Activated naive CD8-positive, alpha-beta T cell (primary cell): ENCODE results near the gene IPP.
A peak's percentile ranks its signal among the peaks of the same experiment; 100 is the strongest.
"Not testable (repeated sequence)": the region's sequence is repeated elsewhere in the genome, so short reads cannot be mapped to it uniquely, and the experiment has no call there.

Experiments
- H3K27ac Mint-ChIP-seq: one replicate; pipeline ENCODE4 v1.8.0; 2021; ENCODE audit warnings: mixed read lengths
- H3K27me3 Mint-ChIP-seq: one replicate; pipeline ENCODE4 v1.8.0; 2021; ENCODE audit warnings: mixed read lengths
- H3K36me3 Mint-ChIP-seq: one replicate; pipeline ENCODE4 v1.8.0; 2021; ENCODE audit warnings: mixed read lengths
- H3K4me1 Mint-ChIP-seq: one replicate; pipeline ENCODE4 v1.8.0; 2021; ENCODE audit warnings: low read depth, mixed read lengths
- H3K4me3 Mint-ChIP-seq: one replicate; pipeline ENCODE4 v1.8.0; 2021; ENCODE audit warnings: mild to moderate bottlenecking, mixed read lengths
- H3K9me3 Mint-ChIP-seq: one replicate; pipeline ENCODE4 v1.8.0; 2021; ENCODE audit warnings: low read depth, mixed read lengths

IPP gene

DNA sequence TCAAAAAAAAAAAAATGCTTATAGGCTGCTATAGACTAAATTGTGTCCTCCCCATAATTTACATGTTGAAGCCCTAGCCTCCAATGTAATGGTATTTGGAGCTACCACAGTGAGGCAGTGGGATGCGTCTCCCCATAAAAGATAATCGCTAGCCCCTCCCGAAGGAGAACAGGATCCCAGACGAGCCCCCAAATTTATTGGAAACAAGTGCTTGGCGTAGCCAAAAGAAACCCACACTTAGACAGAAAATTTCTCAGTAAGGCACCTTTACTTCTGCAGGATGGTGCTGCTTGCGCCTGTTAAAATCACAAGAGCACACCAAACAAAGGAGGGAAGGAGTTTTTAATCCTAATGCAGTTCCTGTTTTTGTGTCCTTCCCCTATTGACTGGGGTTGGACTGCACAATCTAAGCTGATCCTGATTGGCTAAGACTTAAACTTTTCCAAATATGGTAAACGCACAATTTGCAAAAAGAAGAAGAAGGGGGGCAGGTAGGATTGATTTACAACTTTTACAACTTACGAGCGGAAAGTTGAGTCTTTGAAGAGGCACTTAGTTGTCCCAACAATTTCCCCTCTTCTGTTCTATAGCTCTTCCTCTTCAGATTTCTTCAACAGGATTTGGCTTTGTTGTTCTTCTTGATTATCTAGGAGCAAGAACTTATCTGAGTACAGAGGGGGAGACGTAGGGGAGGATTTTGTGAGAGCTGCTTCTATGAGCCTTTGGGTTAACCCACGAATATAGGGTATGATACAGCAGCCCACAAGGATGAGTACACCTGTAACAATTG, 3.0 kb upstream of the IPP start:
- Mint-ChIP-seq H3K27ac (no peak overlapping the region), H3K36me3 (no peaks in the 10 kb centered on the region), H3K9me3 (no peaks in the 10 kb centered on the region), H3K27me3 (no peaks in the 10 kb centered on the region), H3K4me1 (peaks cover 16% of the 10 kb centered on the region), H3K4me3 (no peak overlapping the region)

DNA sequence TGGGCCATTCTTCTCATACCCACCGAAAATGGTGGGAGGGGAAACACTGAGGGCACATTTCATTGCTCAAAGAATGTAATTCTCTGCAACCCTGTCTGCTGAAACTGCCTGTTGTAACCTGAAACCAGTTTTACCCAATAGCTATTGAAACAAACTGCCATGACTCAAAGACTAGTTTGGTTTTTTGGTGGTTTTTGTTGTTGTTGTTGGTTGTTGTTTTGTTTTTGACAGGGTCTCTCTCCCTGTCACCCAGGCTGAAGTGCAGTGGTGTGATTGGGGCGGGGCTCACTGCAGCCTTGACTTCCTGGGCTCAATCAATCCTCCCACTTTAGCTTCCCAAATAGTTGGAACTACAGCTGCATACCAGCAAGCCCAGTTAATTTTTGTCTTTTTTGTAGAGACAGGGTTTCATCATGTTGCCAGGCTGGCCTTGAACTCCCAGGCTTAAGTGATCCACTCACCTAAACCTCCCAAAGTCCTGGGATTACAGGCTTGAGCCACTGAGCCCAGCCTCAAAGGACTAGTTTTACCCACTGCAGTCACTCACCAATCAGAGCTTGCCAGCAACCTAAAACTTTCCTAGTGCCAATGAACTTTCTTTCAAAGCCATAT, 2.1 kb upstream of the IPP start:
- H3K27ac Mint-ChIP-seq = no peak overlapping the region

DNA sequence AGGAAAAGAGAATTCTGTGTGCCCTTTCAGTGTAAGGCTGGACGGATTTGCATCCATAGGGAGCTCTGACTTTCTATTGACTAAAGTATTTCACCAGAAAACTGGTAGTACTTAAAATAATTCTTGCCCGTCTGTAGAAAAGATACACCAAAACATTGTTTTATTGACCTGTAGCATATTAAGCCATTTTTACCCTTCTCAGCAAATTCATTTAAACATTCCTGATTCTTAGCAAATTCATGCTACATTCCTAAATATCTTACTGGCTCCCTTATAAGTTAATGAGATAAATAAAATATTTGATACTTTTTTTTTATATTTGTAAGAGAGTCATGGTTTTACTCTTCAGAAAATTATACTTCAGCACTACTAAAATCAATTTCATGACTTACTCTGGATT, 1.6 kb upstream of the IPP start:
- peaks cover 23% of the 10 kb centered on the region for H3K4me1 Mint-ChIP-seq
- H3K36me3 Mint-ChIP-seq = no peaks in the 10 kb centered on the region
- H3K4me3 Mint-ChIP-seq = peak overlapping the region; percentile 60
- no peaks in the 10 kb centered on the region for H3K27me3 Mint-ChIP-seq
- peak overlapping the region; percentile 70 for H3K27ac Mint-ChIP-seq
- H3K9me3 Mint-ChIP-seq = no peaks in the 10 kb centered on the region

More for the DNA sequence above, 2.1 kb upstream of the IPP start:
- Mint-ChIP-seq H3K27me3 (no peaks in the 10 kb centered on the region), H3K4me3 (no peak overlapping the region), H3K36me3 (no peaks in the 10 kb centered on the region), H3K9me3 (no peaks in the 10 kb centered on the region), H3K4me1 (peaks cover 18% of the 10 kb centered on the region)

- H3K27me3 Mint-ChIP-seq, H3K9me3 Mint-ChIP-seq, H3K36me3 Mint-ChIP-seq: not testable (repeated sequence)
- H3K4me3 Mint-ChIP-seq = peak overlapping the region; percentile 94
- peak overlapping the region; percentile 97 for H3K27ac Mint-ChIP-seq
- peaks cover 27% of the 10 kb centered on the region for H3K4me1 Mint-ChIP-seq
These were observed 786 bp upstream of the IPP start for GRCh38 chr1:45751039-45751838.

GRCh38 chr1:45746922-45747321, 3.5 kb downstream of the IPP start:
- Mint-ChIP-seq H3K4me1 (peaks cover 32% of the 10 kb centered on the region), H3K36me3 (peaks cover 9% of the 10 kb centered on the region), H3K27me3 (no peaks in the 10 kb centered on the region), H3K9me3 (no peaks in the 10 kb centered on the region), H3K4me3 (no peak overlapping the region), H3K27ac (peak overlapping the region; percentile 8)

DNA sequence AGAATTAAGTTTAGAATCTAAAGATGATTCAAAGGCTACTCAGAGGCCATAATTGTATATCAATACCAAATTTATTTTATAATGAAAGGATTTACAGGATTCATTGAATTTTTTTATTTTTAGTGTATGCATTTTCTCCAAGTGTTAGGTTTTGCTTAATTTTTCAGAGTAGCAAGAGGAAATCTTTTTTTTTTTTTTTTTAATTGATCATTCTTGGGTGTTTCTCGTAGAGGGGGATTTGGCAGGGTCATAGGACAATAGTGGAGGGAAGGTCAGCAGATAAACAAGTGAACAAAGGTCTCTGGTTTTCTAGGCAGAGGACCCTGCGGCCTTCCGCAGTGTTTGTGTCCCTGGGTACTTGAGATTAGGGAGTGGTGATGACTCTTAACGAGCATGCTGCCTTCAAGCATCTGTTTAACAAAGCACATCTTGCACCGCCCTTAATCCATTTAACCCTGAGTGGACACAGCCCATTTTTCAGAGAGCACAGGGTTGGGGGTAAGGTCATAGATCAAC, 10.8 kb downstream of the IPP start:
- H3K9me3 Mint-ChIP-seq, H3K27me3 Mint-ChIP-seq, H3K27ac Mint-ChIP-seq, H3K4me3 Mint-ChIP-seq: not testable (repeated sequence)
- peaks cover 26% of the 10 kb centered on the region for H3K4me1 Mint-ChIP-seq
- peaks cover 23% of the 10 kb centered on the region for H3K36me3 Mint-ChIP-seq

DNA sequence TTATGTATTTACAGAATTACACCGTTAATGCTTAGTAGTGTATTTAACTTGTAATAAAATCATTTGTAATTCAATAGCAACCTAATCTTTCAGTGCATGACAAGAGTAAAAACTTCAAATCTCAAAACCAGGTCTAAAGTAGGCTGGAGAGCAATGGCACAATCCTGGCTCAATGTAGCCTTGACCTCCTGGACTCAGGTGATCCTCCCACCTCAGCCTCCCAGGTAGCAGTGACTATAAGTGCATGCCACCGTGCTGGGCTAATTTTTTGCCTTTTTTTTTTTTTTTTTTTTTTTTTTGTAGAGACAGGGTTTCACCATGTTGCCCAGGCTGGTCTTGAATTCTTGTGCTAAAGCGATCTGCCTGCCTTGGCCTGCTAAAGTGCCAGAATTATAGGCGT, 11.3 kb downstream of the IPP start:
- no peaks in the 10 kb centered on the region for H3K27me3 Mint-ChIP-seq
- peaks cover 21% of the 10 kb centered on the region for H3K36me3 Mint-ChIP-seq
- H3K27ac Mint-ChIP-seq = no peak overlapping the region
- no peaks in the 10 kb centered on the region for H3K9me3 Mint-ChIP-seq
- H3K4me1 Mint-ChIP-seq = peaks cover 25% of the 10 kb centered on the region
- no peak overlapping the region for H3K4me3 Mint-ChIP-seq

DNA sequence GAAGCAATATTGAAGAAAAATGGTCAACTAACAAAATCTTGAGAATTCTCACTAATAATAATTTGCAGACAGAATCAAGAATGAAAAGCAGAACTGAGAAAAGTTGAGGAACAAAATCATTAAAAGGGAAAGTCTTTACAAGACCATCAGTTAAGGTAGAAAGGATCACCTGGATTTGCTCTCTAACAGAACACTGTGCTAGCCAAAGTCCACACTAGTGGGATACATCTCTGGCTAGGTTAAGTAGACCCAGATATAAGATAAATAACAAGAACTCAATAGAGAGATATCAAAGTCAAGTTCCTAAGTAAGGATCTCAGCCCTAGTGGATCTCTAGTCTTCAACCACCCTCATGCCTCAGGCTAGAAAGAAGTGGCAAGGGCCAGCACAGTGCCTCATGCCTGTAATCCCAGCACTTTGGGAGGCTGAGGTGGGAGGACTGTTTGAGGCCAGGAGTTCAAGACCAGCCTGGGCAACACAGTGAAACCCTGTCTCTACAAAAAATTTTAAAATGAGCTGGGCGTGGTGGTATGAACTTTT, 19.6 kb downstream of the IPP start:
- peaks cover 7% of the 10 kb centered on the region for H3K4me1 Mint-ChIP-seq
- no peak overlapping the region for H3K4me3 Mint-ChIP-seq
- peaks cover 4% of the 10 kb centered on the region for H3K36me3 Mint-ChIP-seq
- peak overlapping the region; percentile 18 for H3K27ac Mint-ChIP-seq
- no peaks in the 10 kb centered on the region for H3K9me3 Mint-ChIP-seq
- H3K27me3 Mint-ChIP-seq = no peaks in the 10 kb centered on the region

GRCh38 chr1:45730075-45730779, 20.2 kb downstream of the IPP start:
- no peak overlapping the region for H3K4me3 Mint-ChIP-seq
- H3K9me3 Mint-ChIP-seq = no peaks in the 10 kb centered on the region
- peak overlapping the region; percentile 18 for H3K27ac Mint-ChIP-seq

DNA sequence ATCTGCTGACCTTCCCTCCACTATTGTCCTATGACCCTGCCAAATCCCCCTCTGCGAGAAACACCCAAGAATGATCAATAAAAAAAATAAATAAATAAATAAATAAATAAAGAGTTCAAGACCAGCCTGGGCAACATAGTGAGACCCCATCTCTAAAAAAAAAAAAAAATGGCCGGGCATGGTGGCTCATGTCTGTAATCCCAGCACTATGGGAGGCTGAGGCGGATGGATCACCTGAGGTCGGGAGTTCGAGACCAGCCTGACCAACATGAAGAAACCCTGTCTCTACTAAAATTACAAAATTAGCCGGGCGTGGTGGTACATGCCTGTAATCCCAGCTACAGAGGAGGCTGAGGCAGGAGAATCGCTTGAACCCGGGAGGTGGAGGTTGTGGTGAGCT, 24.4 kb downstream of the IPP start:
- not testable (repeated sequence) for H3K4me3 Mint-ChIP-seq, H3K9me3 Mint-ChIP-seq, H3K36me3 Mint-ChIP-seq, H3K27me3 Mint-ChIP-seq, H3K4me1 Mint-ChIP-seq, H3K27ac Mint-ChIP-seq

More at GRCh38 chr1:45730075-45730779, 20.2 kb downstream of the IPP start:
- H3K4me1 Mint-ChIP-seq = peaks cover 7% of the 10 kb centered on the region
- H3K36me3 Mint-ChIP-seq = peaks cover 4% of the 10 kb centered on the region
- H3K27me3 Mint-ChIP-seq = no peaks in the 10 kb centered on the region

GRCh38 chr1:45723248-45723930, 27.1 kb downstream of the IPP start:
- H3K4me3 Mint-ChIP-seq = no peak overlapping the region
- peaks cover 2% of the 10 kb centered on the region for H3K36me3 Mint-ChIP-seq
- H3K27me3 Mint-ChIP-seq = no peaks in the 10 kb centered on the region
- no peak overlapping the region for H3K27ac Mint-ChIP-seq
- no peaks in the 10 kb centered on the region for H3K9me3 Mint-ChIP-seq
- H3K4me1 Mint-ChIP-seq = no peaks in the 10 kb centered on the region

DNA sequence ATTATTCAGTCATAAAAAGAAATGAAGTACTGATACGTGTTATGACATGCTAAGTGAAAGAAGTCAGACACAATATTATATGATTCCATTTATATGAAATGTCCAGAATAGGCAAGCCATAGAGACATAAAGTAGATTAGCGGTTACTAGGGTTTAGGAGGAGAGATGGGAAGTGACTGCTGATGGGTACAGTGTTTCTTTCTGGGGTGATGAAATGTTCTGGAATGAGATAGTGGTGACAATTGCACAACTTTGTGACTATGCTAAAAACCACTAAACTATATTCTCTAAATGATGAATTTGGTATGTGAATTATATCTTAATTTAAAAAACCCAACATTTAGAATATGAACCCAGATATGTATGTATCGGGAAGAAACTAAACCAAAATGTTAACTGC, 27.6 kb downstream of the IPP start:
- H3K27ac Mint-ChIP-seq = no peak overlapping the region
- no peaks in the 10 kb centered on the region for H3K27me3 Mint-ChIP-seq
- no peak overlapping the region for H3K4me3 Mint-ChIP-seq
- no peaks in the 10 kb centered on the region for H3K9me3 Mint-ChIP-seq
- H3K4me1 Mint-ChIP-seq = no peaks in the 10 kb centered on the region
- H3K36me3 Mint-ChIP-seq = peaks cover 2% of the 10 kb centered on the region

GRCh38 chr1:45721207-45721606, 29.2 kb downstream of the IPP start:
- peaks cover 2% of the 10 kb centered on the region for H3K36me3 Mint-ChIP-seq
- H3K4me1 Mint-ChIP-seq = no peaks in the 10 kb centered on the region
- no peaks in the 10 kb centered on the region for H3K27me3 Mint-ChIP-seq
- H3K4me3 Mint-ChIP-seq = no peak overlapping the region
- H3K9me3 Mint-ChIP-seq = no peaks in the 10 kb centered on the region
- no peak overlapping the region for H3K27ac Mint-ChIP-seq

GRCh38 chr1:45718289-45718688, 32.2 kb downstream of the IPP start:
- Mint-ChIP-seq H3K9me3 (no peaks in the 10 kb centered on the region), H3K4me1 (no peaks in the 10 kb centered on the region), H3K4me3 (no peak overlapping the region), H3K36me3 (peaks cover 5% of the 10 kb centered on the region), H3K27me3 (no peaks in the 10 kb centered on the region), H3K27ac (no peak overlapping the region)
